HFFc6 (cell line): ENCODE data around the gene TMIGD1. TPM values are rescaled to one million over a fixed set of nuclear protein-coding genes. Genes with fewer than 3 reads are reported as not detected.

Source experiments
- DNase-seq: peaks from one replicate; pipeline ENCODE4 v3.0.0-alpha.2; 2018
- H3K27ac Mint-ChIP-seq: 2 replicates; pipeline ENCODE4 v1.8.0; 2020; ENCODE audit warnings: mild to moderate bottlenecking, mixed read lengths
- H3K27me3 Mint-ChIP-seq: 2 replicates; pipeline ENCODE4 v1.8.0; 2021; ENCODE audit warnings: mild to moderate bottlenecking, moderate library complexity, mixed read lengths; ENCODE audit not compliant: insufficient read depth
- H3K36me3 Mint-ChIP-seq: 2 replicates; pipeline ENCODE4 v1.8.0; 2021; ENCODE audit warnings: low read depth, mixed read lengths
- H3K4me1 Mint-ChIP-seq: 2 replicates; pipeline ENCODE4 v1.8.0; 2020; ENCODE audit warnings: low read depth, mixed read lengths
- H3K4me3 Mint-ChIP-seq: 2 replicates; pipeline ENCODE4 v1.8.0; 2020; ENCODE audit warnings: mild to moderate bottlenecking, moderate library complexity, mixed read lengths
- H3K9me3 Mint-ChIP-seq: 2 replicates; pipeline ENCODE4 v1.8.0; 2020; ENCODE audit warnings: mild to moderate bottlenecking, mixed read lengths
- total RNA-seq, 6 experiments: library from RNA; stranded (reverse); fragmentation: NEBNext Ultra II Directional; extraction: Animal tissue kit (Norgen Biotek cat#: 25700); gene quantifications; 2 replicates in 1 of 6; 3 replicates in 5 of 6; pipeline ENCODE4 v1.2.3, GENCODE V29; 2021
- TF ChIP-seq, protein P1 (sequence below): fragments of 200-600 bp; sonication (generic); IDR thresholded peaks from 2 replicates; pipeline ENCODE4 v1.5.0; 2021; ENCODE audit warnings: antibody characterized with exemption, mild to moderate bottlenecking

The TMIGD1 gene
- total RNA-seq, 6 experiments from 2014 or later, result not detected

DNA sequence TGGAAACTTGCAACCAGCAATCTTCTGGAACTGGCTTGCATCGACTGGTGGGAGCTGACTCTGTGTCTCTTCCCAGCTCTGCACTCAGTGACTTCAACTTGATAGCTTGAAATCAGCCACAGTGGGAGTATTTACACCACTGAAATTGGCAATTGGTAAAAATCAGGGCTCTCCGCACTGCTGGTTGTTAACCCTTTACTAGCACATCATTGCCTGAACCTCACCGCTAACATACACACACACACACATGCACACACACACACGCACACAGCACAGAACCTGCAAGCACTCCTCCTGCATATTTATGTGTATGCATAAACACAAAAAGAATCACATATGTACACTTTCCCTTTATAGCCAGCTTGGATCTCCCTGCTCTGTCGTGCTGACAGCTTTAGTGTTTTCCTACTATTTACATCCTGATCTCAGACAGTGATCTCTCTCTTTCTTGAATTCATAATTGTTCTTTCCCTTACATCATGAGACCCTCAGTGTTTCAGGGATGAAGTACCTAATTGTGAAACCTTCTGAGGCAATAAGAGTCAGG lies 7.9 kb upstream of the TMIGD1 start:
- no peak overlapping the region for H3K27ac Mint-ChIP-seq
- DNase-seq, result no peak
- H3K4me1 Mint-ChIP-seq, result peaks cover 40% of the 10 kb centered on the region
- H3K9me3 Mint-ChIP-seq, result no peaks in the 10 kb centered on the region
- H3K27me3 Mint-ChIP-seq, result peaks cover 3% of the 10 kb centered on the region; the same call in 1 of the 2 replicates
- TF ChIP-seq, protein P1, sequence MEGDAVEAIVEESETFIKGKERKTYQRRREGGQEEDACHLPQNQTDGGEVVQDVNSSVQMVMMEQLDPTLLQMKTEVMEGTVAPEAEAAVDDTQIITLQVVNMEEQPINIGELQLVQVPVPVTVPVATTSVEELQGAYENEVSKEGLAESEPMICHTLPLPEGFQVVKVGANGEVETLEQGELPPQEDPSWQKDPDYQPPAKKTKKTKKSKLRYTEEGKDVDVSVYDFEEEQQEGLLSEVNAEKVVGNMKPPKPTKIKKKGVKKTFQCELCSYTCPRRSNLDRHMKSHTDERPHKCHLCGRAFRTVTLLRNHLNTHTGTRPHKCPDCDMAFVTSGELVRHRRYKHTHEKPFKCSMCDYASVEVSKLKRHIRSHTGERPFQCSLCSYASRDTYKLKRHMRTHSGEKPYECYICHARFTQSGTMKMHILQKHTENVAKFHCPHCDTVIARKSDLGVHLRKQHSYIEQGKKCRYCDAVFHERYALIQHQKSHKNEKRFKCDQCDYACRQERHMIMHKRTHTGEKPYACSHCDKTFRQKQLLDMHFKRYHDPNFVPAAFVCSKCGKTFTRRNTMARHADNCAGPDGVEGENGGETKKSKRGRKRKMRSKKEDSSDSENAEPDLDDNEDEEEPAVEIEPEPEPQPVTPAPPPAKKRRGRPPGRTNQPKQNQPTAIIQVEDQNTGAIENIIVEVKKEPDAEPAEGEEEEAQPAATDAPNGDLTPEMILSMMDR, result no peak
- no peak overlapping the region for H3K4me3 Mint-ChIP-seq
- H3K36me3 Mint-ChIP-seq, result no peaks in the 10 kb centered on the region

DNA sequence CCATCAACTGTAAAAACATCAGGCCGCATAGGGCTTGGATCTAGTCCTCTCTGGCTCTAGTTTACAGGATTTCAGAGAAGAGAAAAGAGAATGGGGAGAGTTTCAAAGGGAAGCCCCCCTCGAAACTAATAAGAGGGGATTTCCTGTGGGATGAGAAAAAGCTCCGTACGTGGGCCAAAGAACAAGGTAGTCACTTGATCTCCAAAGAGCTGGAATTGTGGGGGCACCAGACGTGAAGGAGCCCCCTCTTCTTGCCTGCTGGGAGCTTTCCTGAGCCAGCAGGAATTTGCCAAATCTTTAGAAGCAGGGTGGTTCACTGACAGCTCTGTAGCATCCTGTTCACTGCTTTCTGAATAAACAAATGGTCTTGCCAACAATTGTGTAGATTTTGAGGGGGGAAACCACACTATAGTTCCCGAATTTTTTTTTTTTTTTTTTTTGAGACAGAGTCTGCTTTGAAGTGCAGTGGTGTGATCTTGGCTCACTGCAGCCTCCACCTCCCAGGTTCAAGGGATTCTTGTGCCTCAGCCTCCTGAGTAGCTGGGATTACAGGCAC lies 7.0 kb upstream of the TMIGD1 start:
- Mint-ChIP-seq H3K36me3 (no peaks in the 10 kb centered on the region), H3K4me1 (peaks cover 44% of the 10 kb centered on the region), H3K27ac (peak overlapping the region; percentile 85), H3K9me3 (no peaks in the 10 kb centered on the region), H3K27me3 (peaks cover 3% of the 10 kb centered on the region; the same call in 1 of the 2 replicates), H3K4me3 (peak overlapping the region; percentile 82)
- TF ChIP-seq, protein P1, result no peak
- no peak for DNase-seq

DNA sequence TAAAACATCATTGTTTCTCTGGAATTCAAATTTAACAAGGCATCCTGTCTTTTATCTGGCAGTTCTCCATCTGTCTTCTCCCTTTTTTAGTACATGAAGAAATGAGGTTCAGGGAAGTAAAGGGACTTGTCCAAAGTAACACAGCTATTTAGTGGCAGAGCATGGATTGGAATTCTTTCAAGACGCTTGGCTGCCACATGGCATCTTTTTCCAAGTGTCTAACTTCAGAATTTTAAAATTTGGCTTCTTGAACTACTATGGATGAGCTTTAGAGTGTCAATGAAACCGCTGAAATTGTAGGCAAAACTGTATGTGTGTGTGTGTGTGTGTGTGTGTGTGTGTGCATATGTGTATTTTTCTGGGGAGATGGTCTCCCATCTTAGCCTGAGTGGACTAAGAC lies 5.2 kb upstream of the TMIGD1 start:
- no peaks in the 10 kb centered on the region for H3K9me3 Mint-ChIP-seq
- H3K27me3 Mint-ChIP-seq, result peaks cover 3% of the 10 kb centered on the region; the same call in 1 of the 2 replicates
- H3K36me3 Mint-ChIP-seq, result no peaks in the 10 kb centered on the region
- DNase-seq, result no peak
- H3K4me1 Mint-ChIP-seq, result peaks cover 36% of the 10 kb centered on the region
- no peak overlapping the region for H3K4me3 Mint-ChIP-seq
- TF ChIP-seq, protein P1, result no peak
- H3K27ac Mint-ChIP-seq, result no peak overlapping the region

DNA sequence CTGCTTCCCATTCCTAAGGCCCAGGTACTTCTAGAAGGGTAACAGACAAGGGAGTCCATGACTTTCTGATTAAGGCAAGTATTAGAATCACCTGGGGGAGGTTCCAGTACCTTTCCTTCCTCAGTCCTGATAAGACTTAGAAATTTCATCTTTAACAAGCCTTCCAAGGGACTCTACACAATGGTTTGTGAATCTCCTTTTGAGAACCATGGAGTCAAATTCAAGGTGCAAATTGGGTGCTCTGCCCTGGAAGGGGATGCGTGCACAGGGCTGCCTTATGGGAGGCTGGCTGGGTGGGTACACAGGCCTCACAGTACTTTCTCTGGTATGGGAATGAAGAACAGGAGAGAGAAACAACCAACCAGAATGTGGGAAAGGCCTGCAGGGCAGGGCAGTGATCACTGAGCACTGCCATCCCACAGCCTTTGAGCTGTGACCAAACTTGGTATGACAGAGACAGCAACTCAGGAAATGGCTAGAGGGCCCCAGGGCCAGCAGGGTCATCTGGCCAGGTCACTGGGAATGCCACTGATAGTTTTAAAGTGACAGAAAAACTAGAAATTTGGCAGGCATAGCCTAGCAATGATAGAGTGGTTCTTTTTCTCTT lies 3.6 kb upstream of the TMIGD1 start:
- no peak for DNase-seq
- H3K4me3 Mint-ChIP-seq, result no peak overlapping the region
- H3K36me3 Mint-ChIP-seq, result no peaks in the 10 kb centered on the region
- TF ChIP-seq, protein P1, result no peak
- H3K9me3 Mint-ChIP-seq, result no peaks in the 10 kb centered on the region
- peaks cover 3% of the 10 kb centered on the region; the same call in 1 of the 2 replicates for H3K27me3 Mint-ChIP-seq
- H3K27ac Mint-ChIP-seq, result no peak overlapping the region
- H3K4me1 Mint-ChIP-seq, result peaks cover 49% of the 10 kb centered on the region

DNA sequence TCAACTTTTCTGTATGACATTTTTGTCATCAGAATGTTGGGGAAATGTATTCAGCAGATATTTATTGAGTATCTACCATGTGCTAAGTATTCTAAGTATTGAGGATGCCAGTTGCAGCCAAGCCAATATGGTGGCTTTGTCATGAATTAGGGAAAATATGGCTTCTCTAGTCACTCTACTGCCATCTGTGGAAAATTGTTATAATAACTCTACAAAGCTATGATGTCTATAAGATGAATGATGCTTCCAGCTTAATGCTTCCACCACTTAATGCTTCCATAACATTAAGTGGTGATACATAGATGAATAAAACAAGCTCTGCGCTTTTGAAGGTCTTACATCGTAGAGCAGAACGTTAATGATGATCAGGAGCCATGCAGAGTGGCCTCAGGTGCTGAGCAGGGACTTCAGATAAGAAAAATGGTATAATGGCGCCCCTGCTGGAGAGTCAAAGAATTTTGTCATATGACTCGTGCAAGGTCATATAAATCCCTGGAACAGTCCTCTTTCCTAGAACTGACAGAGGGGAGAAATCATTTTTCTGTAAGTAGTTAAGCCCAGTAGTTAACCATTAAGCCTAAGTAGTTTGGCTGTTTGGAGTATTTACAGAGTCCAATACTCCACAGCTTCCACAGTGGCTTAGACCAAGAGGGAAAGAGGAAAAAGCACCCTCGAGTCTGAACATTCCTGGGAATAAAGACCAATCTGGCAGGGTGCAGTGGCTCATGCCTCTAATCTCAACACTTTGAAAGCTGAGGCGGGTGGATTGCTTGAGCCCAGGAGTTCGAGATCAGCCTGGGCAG lies 2.7 kb upstream of the TMIGD1 start:
- no peaks in the 10 kb centered on the region for H3K36me3 Mint-ChIP-seq
- peaks cover 58% of the 10 kb centered on the region for H3K4me1 Mint-ChIP-seq
- TF ChIP-seq, protein P1, result peak; percentile 89
- no peak overlapping the region for H3K4me3 Mint-ChIP-seq
- H3K27ac Mint-ChIP-seq, result no peak overlapping the region
- H3K27me3 Mint-ChIP-seq, result peaks cover 3% of the 10 kb centered on the region; the same call in 1 of the 2 replicates
- peak; percentile 44 for DNase-seq
- no peaks in the 10 kb centered on the region for H3K9me3 Mint-ChIP-seq
